ENCODE measurements around the gene FOXO1. TPM values are rescaled to one million over a fixed set of nuclear protein-coding genes. Genes with fewer than 3 reads are reported as not detected.

The FOXO1 gene
- total and polyA plus RNA-seq, 9 of the 15 experiments (the other 6 are each of a cell fraction or from before 2014, with no cell fraction given) = 0.04 to 0.73 (median 0.20) TPM

DNA sequence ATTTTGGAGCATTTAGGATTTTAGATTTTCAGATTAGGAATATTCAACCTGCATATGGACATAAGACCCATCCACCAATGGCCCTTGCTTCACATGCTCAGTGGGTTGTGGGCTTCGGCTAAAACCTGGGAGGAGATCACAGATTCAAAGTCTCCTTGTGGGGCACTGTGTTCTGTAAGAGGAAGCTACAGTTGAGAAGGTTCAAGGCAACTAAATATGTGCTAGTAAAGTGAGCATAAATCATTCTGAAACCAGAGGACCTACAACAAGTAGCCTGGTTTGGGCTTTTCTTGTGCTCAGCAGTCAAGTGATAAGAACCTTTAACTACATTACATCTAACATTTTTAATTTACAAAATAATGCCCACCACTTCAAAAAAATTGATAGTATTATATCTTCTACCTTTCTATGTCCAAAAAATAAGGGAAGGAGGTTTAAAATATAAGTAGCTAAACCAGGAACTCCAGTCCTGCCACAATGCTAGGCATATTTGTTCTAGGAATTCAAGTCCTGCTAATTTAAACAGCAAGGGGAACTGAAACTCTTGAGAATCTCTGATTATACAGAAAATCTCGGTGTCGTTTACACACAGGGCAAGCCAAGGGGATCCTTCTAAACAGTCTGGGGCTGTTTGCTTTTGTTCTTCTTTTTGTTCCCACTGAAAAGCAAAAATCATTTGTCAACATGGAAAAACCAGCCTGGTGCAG, 36.6 kb downstream of the FOXO1 start:
- intact Hi-C loops (cut with micrococcal nuclease) (no loop called here), in situ Hi-C loops (cut with MboI) (no loop called here)
- Histone ChIP-seq H3K9ac (ENCODE audit: insufficient read depth in 1 of 2, low read depth in 2 of 2, low read length in 2 of 2) (no peak overlapping the region), H3K36me3 (ENCODE audit: control insufficient read depth, insufficient read depth, low read length) (no peaks in the 10 kb centered on the region), H3K27ac (ENCODE audit: extremely low read depth, low read depth, low read length) (no peak overlapping the region), H2AFZ (ENCODE audit: low read depth, low read length) (no peak overlapping the region), H3K4me1 (replicated peaks in 1 of 2; ENCODE audit: control insufficient read depth in 2 of 2, insufficient read depth in 2 of 2, low read length in 2 of 2) (no peaks in the 10 kb centered on the region), H3K27me3 (ENCODE audit: control insufficient read depth in 2 of 2, insufficient read depth in 2 of 2, low read length in 2 of 2) (no peaks in the 10 kb centered on the region; a peak in 2 of 5 replicates), H3K79me2 (ENCODE audit: control insufficient read depth, insufficient read depth, low read length) (no peaks in the 10 kb centered on the region), H3K9me1 (ENCODE audit: control insufficient read depth, insufficient read depth, low read length) (no peaks in the 10 kb centered on the region), H3K9me3 (replicated peaks; ENCODE audit: control insufficient read depth, insufficient read depth, low read depth, low read length) (no peaks in the 10 kb centered on the region), H4K20me1 (replicated peaks; ENCODE audit: control insufficient read depth, insufficient read depth, low read length) (0 out of 2 replicates have a peak, but pooled peaks cover 5% of the 10 kb centered on the region), H3K4me3 (no peak overlapping the region), H3K4me2 (ENCODE audit: insufficient read depth, low read length) (no peak overlapping the region)
- 0% methylated on average over 3 of the region's 3 CpGs for WGBS (ENCODE audit: insufficient coverage, low coverage, missing lambda C conversion rate)
- no peak for TF ChIP-seq ZNF507 (tag; conservative IDR thresholded peaks at IDR 0.05)
- no peak for TF ChIP-seq U2AF2 (optimal IDR thresholded peaks at IDR 0.05; ENCODE audit: low read depth, low read length)
- TF ChIP-seq, protein P1, sequence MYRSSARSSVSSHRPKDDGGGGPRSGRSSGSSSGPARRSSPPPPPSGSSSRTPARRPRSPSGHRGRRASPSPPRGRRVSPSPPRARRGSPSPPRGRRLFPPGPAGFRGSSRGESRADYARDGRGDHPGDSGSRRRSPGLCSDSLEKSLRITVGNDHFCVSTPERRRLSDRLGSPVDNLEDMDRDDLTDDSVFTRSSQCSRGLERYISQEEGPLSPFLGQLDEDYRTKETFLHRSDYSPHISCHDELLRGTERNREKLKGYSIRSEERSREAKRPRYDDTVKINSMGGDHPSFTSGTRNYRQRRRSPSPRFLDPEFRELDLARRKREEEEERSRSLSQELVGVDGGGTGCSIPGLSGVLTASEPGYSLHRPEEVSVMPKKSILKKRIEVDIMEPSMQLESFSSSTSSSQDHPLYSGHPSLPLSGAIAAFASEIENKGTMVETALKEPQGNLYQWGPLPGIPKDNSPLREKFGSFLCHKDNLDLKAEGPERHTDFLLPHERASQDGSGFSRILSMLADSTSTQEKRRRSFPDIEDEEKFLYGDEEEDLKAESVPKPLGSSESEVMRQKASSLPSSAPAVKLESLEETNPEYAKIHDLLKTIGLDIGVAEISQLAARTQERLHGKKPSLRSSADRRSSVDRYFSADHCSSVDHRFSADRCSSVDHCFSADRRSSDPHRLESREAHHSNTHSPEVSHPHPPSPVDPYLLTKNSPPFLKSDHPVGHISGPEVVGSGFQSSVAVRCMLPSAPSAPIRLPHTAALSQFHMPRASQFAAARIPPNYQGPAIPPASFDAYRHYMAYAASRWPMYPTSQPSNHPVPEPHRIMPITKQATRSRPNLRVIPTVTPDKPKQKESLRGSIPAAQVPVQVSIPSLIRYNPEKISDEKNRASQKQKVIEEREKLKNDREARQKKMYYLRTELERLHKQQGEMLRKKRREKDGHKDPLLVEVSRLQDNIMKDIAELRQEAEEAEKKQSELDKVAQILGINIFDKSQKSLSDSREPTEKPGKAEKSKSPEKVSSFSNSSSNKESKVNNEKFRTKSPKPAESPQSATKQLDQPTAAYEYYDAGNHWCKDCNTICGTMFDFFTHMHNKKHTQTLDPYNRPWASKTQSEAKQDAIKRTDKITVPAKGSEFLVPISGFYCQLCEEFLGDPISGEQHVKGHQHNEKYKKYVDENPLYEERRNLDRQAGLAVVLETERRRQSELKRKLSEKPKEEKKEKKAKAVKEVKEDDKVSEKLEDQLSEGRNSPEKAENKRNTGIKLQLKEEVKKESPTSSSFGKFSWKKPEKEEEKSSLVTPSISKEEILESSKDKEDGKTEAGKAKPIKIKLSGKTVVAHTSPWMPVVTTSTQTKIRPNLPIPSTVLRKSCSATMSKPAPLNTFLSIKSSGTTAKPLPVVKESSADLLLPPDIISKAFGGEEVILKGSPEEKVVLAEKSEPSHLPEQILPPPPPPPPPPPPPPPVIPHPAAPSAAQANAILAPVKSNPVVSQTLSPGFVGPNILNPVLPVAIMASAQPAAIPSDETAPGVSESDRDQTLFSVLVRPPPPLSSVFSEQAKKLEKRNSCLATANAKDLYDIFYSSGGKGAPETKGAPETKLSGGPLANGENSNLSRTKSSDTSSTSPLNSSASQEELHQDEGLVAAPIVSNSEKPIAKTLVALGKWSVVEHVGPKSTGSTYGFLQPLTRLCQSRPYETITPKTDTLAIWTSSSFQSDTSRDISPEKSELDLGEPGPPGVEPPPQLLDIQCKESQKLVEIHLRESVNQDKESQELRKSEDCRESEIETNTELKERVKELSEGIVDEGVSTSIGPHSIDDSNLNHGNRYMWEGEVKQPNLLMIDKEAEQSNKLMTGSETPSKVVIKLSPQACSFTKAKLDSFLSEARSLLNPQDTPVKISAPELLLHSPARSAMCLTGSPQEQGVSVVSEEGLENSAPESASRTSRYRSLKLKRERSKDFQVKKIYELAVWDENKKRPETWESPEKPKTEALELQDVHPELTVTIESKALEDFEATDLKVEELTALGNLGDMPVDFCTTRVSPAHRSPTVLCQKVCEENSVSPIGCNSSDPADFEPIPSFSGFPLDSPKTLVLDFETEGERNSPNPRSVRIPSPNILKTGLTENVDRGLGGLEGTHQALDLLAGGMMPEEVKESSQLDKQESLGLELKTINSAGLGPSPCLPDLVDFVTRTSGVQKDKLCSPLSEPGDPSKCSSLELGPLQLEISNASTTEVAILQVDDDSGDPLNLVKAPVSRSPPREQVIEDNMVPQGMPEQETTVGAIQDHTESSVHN (IDR thresholded peaks at IDR 0.05; ENCODE audit: borderline replicate concordance in 1 of 2, low read depth in 1 of 2) = no peak
- TF ChIP-seq STAT5B (CRISPR knock-in tag; IDR thresholded peaks at IDR 0.05) = no peak
- CTCF ChIA-PET (ENCODE audit: low intra/inter-chr PET ratio) = no interaction called here
- FAIRE-seq (no peak), DNase-seq (ENCODE audit: extremely low read depth in 1 of 4, low spot score in 3 of 4) (no peak), ATAC-seq (no peak)
- BruUV-seq (replicated peaks) = no TSS peak
- POLR2A ChIA-PET = no interaction called here
